Right cardiac atrium (tissue), 5 donors: ENCODE data around the gene DDX21. TPM values are rescaled to one million over a fixed set of nuclear protein-coding genes. Genes with fewer than 3 reads are reported as not detected.
"Not testable (repeated sequence)": the region's sequence is repeated elsewhere in the genome, so short reads cannot be mapped to it uniquely, and the experiment has no call there.

Source experiments
- ATAC-seq, 2 donors: fragments of 200-7000 bp; cut with Tn5 transposase; one replicate each; pipeline versions ENCODE4 v1.8.0 to v1.9.1; 2020; ENCODE audit warnings: moderate library complexity in 2 of 2, mild to moderate bottlenecking in 1 of 2
- DNase-seq, 3 donors: peaks; one replicate each; pipeline ENCODE4 v3.0.0-alpha.2; 2020
- H3K27ac ChIP-seq: one replicate; pipeline ENCODE4 v1.5.1; 2013; ENCODE audit warnings: mild to moderate bottlenecking, low read length, control low read depth, moderate library complexity
- H3K27me3 ChIP-seq: one replicate; pipeline ENCODE4 v1.6.1; 2013; ENCODE audit not compliant: control insufficient read depth, insufficient read depth
- H3K4me1 ChIP-seq: one replicate; pipeline ENCODE4 v1.6.1; 2013; ENCODE audit warnings: low read length; ENCODE audit not compliant: control insufficient read depth, insufficient read depth
- H3K4me3 ChIP-seq: one replicate; pipeline ENCODE4 v1.5.1; 2013; ENCODE audit warnings: low read length, control low read depth
- H3K9me3 ChIP-seq: one replicate; pipeline ENCODE4 v1.6.1; 2013; ENCODE audit warnings: low read length; ENCODE audit not compliant: control insufficient read depth
- WGBS: extraction: QIAGEN DNeasy Blood & Tissue Kit; methylation state at CpG from one replicate; pipeline ENCODE4 v1.1.7; 2013; 5-methylcytosine and 5-hydroxymethylcytosine counted together
- intact Hi-C, 4 donors: fragments of 100-400 bp; cut with DNase I; formaldehyde crosslinking; loops; one replicate each; pipeline versions ENCODE4 v1.11.0 to v1.14.0; 2022 to 2023
- long read RNA-seq, 4 donors: library from polyadenylated mRNA; unstranded; transcript quantifications; one replicate each; pipeline ENCODE4 v2.0.0, GENCODE V29; 2020 to 2021
- polyA plus RNA-seq: library from polyadenylated mRNA; stranded (reverse); fragments of 200-250 nt; gene quantifications from one replicate; pipeline ENCODE4 v1.2.3, GENCODE V29; 2013
- total RNA-seq, 4 donors: library from RNA; stranded (reverse); fragmentation: NEBNext Ultra II Directional; extraction: Animal tissue kit (Norgen Biotek cat#: 25700); gene quantifications; one replicate each; pipeline ENCODE4 v1.2.1, GENCODE V29; 2021
- donor health status: healthy with polysubstance abuse.
- donor health status: DM: no; HTN: yes; CAD: no.
- donor health status: DM: no; HTN: no; CAD: no.
- donor health status: DM: no; HTN: yes; CAD: no; lungs with severe emphysema.
- donor health status: DM: yes; HTN: yes; CAD: no.

DDX21 gene
- total RNA-seq (10 to 100 TPM; 18.6 to 44.0 (median 21.5) TPM), polyA plus RNA-seq (9.4 TPM)
- long read RNA-seq, donor 1, full-length matches to known transcripts: 24 of 34 reads
- long read RNA-seq, donor 1, partial matches to known transcripts: 6 of 34 reads
- long read RNA-seq, donor 1, other reads (novel, unspliced or antisense): 4 of 34 reads
- long read RNA-seq, donor 2, full-length matches to known transcripts: 13 of 14 reads
- long read RNA-seq, donor 2, partial matches to known transcripts: 1 of 14 reads
- long read RNA-seq, donor 2, other reads (novel, unspliced or antisense): 0 of 14 reads
- long read RNA-seq, donor 3, full-length matches to known transcripts: 18 of 36 reads
- long read RNA-seq, donor 3, partial matches to known transcripts: 14 of 36 reads
- long read RNA-seq, donor 3, other reads (novel, unspliced or antisense): 4 of 36 reads
- long read RNA-seq, donor 4, full-length matches to known transcripts: 12 of 16 reads
- long read RNA-seq, donor 4, partial matches to known transcripts: 3 of 16 reads
- long read RNA-seq, donor 4, other reads (novel, unspliced or antisense): 1 of 16 reads

DNA sequence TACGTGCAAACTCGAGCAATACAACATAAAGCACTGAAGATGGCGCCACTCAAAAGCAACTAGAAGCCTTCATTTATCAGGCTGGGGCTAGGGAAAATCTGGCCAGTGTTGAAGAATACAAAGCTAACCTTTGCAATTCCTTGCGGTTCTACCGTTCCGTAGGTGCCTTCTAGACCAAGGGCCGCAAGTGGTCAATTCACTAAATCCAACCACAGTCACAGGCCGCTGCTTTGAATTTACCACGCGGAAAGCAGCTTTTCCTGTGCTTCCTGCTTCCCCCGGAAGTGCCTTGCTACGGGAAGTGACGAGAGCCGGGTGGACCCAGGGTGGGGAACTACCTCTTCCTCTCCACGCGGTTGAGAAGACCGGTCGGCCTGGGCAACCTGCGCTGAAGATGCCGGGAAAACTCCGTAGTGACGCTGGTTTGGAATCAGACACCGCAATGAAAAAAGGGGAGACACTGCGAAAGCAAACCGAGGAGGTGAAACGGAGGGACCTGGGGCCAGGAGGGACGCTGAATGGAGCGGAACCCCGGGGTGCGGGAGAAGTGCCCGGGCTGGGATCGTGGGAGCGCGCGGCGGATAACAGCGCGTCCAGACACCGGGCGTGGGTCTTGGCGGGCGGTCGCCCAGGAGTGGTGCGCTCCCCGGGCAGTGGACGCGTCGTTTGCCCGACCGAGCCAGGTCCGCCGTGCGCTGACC lies at the start of gene DDX21:
Gene DDX21, plus strand, starts transcription at position 339 of the 701 bp plus-strand sequence. Its CDS starts 56 bp downstream, at position 395.
- peak; percentile 98 for ATAC-seq
- H3K4me1 ChIP-seq: no peaks in the 10 kb centered on the region
- DNase-seq: peak; percentile 93 to 94 (median 93)
- intact Hi-C loops: no loop called here
- no peaks in the 10 kb centered on the region for H3K27me3 ChIP-seq
- H3K9me3 ChIP-seq: no peaks in the 10 kb centered on the region
- peak within 1 kb of the TSS; percentile 72 for H3K27ac ChIP-seq
- peak within 1 kb of the TSS; percentile 69 for H3K4me3 ChIP-seq
- under 1% methylated on average over 53 of the region's 53 CpGs for WGBS

- peak in 1 of 2 donors; percentile 51 for ATAC-seq
- H3K27ac ChIP-seq: no peak overlapping the region
These were observed 31.4 kb upstream of the DDX21 start for GRCh38 chr10:68924593-68924992.

DNA sequence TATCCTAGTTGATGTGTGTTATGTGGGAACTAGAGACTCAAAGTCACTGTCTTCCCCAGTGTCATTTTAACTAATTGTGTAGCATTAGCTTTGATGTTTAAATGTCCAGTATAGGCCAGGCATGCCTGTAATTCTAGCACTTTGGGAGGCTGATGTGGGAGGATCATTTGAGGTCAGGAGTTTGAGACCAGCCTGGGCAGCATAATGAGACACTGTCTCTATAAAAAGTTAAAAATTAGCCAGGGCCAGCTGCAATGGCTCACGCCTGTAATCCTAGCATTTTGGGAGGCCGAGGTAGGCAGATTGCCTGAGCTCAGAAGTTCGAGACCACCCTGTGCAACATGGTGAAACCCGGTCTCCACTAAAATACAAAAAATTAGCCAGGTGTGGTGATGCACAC lies 30.5 kb upstream of the DDX21 start:
- no peaks in the 10 kb centered on the region for H3K9me3 ChIP-seq
- intact Hi-C loops: no loop called here
- H3K4me3 ChIP-seq: no peak overlapping the region
- DNase-seq (no peak), ATAC-seq (no peak)
- 99% methylated on average over 4 of the region's 4 CpGs for WGBS
- H3K4me1 ChIP-seq: no peaks in the 10 kb centered on the region
- H3K27ac ChIP-seq: no peak overlapping the region
- H3K27me3 ChIP-seq: no peaks in the 10 kb centered on the region

More at GRCh38 chr10:68924593-68924992, 31.4 kb upstream of the DDX21 start:
- H3K9me3 ChIP-seq: no peaks in the 10 kb centered on the region
- no peak for DNase-seq
- H3K27me3 ChIP-seq: no peaks in the 10 kb centered on the region
- intact Hi-C loops: no loop called here
- H3K4me1 ChIP-seq: no peaks in the 10 kb centered on the region
- H3K4me3 ChIP-seq: no peak overlapping the region

DNA sequence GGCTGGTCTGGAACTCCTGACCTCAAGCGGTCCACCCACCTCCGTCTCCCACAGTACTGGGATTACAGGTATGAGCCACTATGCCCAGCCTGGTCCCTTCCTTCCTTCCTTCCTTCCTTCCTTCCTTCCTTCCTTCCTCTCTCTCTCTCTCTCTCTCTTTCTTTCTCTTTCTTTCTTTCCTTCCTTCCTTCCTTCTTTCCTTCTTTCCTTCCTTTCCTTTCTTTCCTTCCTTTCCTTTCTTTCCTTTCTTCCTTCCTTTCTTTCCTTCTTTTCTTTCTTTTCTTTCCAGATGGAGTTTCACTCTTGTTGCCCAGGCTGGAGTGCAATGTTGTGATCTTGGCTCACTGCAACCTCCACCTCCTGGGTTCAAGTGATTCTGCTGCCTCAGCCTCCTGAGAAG lies 26.8 kb upstream of the DDX21 start:
- WGBS: 100% methylated on average over 2 of the region's 2 CpGs
- H3K4me3 ChIP-seq, H3K9me3 ChIP-seq, H3K27me3 ChIP-seq, H3K4me1 ChIP-seq, H3K27ac ChIP-seq, DNase-seq, intact Hi-C loops, ATAC-seq: not testable (repeated sequence)

GRCh38 chr10:68929888-68930287 lies 26.1 kb upstream of the DDX21 start:
- H3K9me3 ChIP-seq, H3K27ac ChIP-seq, H3K4me3 ChIP-seq, DNase-seq, intact Hi-C loops, ATAC-seq, H3K27me3 ChIP-seq, H3K4me1 ChIP-seq: not testable (repeated sequence)
- over 99% methylated on average over 8 of the region's 8 CpGs for WGBS

DNA sequence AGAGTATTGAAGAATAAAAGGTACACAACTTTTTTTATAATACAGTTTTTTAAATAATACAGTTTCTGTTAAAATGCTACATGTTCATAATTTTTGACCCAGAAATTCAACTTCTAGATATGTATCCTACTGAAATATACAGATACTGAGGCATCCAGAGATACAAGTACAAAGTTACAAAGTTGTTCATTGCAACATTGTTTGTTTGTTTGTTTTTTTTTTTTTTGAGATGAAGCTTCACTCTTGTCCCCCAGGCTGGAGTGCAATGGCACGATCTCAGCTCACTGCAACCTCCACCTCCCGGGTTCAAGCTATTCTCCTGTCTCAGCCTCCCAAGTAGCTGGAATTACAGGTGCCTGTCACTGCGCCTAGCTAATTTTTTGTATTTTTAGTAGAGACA lies 23.1 kb upstream of the DDX21 start:
- H3K27me3 ChIP-seq, H3K9me3 ChIP-seq, intact Hi-C loops, H3K4me1 ChIP-seq, DNase-seq, ATAC-seq, H3K4me3 ChIP-seq, H3K27ac ChIP-seq: not testable (repeated sequence)
- WGBS: 97% methylated on average over 3 of the region's 3 CpGs

- DNase-seq (no peak), ATAC-seq (no peak)
- Histone ChIP-seq H3K4me3 (no peak overlapping the region), H3K27me3 (no peaks in the 10 kb centered on the region), H3K4me1 (no peaks in the 10 kb centered on the region), H3K27ac (no peak overlapping the region), H3K9me3 (no peaks in the 10 kb centered on the region)
- intact Hi-C loops: no loop called here
These were observed 21.0 kb upstream of the DDX21 start for GRCh38 chr10:68934994-68935393.

GRCh38 chr10:68938117-68938516 lies 17.9 kb upstream of the DDX21 start:
- Histone ChIP-seq H3K27ac (no peak overlapping the region), H3K4me1 (no peaks in the 10 kb centered on the region), H3K4me3 (no peak overlapping the region), H3K9me3 (no peaks in the 10 kb centered on the region), H3K27me3 (no peaks in the 10 kb centered on the region)
- DNase-seq (no peak), ATAC-seq (no peak)
- intact Hi-C loops: no loop called here
- WGBS: 65% methylated on average over 2 of the region's 2 CpGs

DNA sequence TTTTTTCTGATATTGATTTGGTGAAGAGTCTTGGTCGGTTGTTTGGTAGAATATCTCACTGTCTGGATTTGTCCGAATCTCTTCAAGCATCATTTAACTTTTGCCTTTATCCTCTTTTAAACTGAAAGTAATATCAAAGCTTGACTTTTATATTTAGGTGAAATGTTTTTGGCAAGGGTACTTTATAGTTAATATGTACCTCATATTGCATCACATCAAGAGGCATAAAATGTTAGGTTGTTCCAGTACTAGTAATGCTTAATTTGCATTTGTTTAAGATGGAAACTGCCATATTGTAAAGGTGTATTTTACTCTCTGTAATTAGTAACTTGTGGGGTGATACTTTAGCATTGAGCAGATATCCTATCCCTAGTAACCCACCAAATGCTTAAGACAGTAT lies 17.1 kb upstream of the DDX21 start:
- Histone ChIP-seq H3K4me3 (no peak overlapping the region), H3K27me3 (no peaks in the 10 kb centered on the region), H3K9me3 (no peaks in the 10 kb centered on the region), H3K4me1 (no peaks in the 10 kb centered on the region), H3K27ac (no peak overlapping the region)
- ATAC-seq: no peak
- DNase-seq: no peak
- WGBS: 94% methylated on average over 2 of the region's 2 CpGs
- intact Hi-C loops: no loop called here

DNA sequence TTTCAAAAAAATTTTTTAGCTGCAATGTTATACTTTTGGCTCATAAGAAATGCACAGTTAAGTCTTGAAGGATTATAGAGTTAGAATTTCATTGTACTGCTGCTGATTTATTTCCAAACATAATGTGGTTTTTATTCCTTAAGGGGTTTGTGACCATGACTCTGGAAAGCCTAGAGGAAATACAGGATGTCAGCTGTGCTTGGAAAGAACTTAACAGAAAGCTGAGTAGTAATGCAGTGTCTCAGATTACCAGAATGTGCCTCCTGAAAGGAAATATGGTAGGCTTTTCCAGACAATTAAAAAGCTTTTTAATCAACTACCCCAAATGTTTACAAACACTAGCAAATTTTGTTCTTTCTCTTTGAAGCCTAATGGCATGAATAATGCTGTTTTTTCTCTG lies 15.1 kb upstream of the DDX21 start:
- not testable (repeated sequence) for ATAC-seq, DNase-seq, H3K27ac ChIP-seq, H3K9me3 ChIP-seq, H3K4me3 ChIP-seq, H3K4me1 ChIP-seq, H3K27me3 ChIP-seq
- intact Hi-C loops: loop anchor here in 1 of 4 donors (10.0 kb wide), 1 partner anchor 186 kb away; no protein-coding TSS in a partner anchor

- H3K9me3 ChIP-seq: no peaks in the 10 kb centered on the region
- DNase-seq (no peak), ATAC-seq (no peak)
- WGBS: 95% methylated on average over 3 of the region's 3 CpGs
- intact Hi-C loops: no loop called here
- H3K4me3 ChIP-seq: no peak overlapping the region
- H3K27me3 ChIP-seq: no peaks in the 10 kb centered on the region
- no peak overlapping the region for H3K27ac ChIP-seq
- H3K4me1 ChIP-seq: no peaks in the 10 kb centered on the region
These were observed 5.4 kb upstream of the DDX21 start for GRCh38 chr10:68950598-68950997.
